Activated B cell treated with CpG ODN at 0.5 μM for 24 hours (primary cell): ENCODE data around the gene LDLRAD4. TPM values are rescaled to one million over a fixed set of nuclear protein-coding genes. Genes with fewer than 3 reads are reported as not detected.

Experiments used
- ATAC-seq: fragments of 200-7000 bp; cut with Tn5 transposase; one replicate; pipeline ENCODE4 v1.10.0; 2021; ENCODE audit warnings: low read depth, mild to moderate bottlenecking, moderate library complexity
- CTCF ChIA-PET: fragments of 350-600 bp; sonication (Branson Sonifier 250); formaldehyde crosslinking; loops from one replicate; lab custom pipeline; 2021; ENCODE audit warnings: antibody characterized with exemption; lab: Charles Lee
- POLR2A ChIA-PET: fragments of 350-600 bp; sonication (Branson Sonifier 250); formaldehyde crosslinking; loops from one replicate; lab custom pipeline; 2021; ENCODE audit warnings: antibody characterized with exemption; lab: Charles Lee
- DNase-seq: peaks from one replicate; pipeline ENCODE4 v3.0.0; 2022
- H3K27ac Mint-ChIP-seq: one replicate; pipeline ENCODE4 v1.8.0; 2020; ENCODE audit warnings: mixed read lengths
- H3K27me3 Mint-ChIP-seq: one replicate; pipeline ENCODE4 v1.8.0; 2021; ENCODE audit warnings: mixed read lengths
- H3K36me3 Mint-ChIP-seq: one replicate; pipeline ENCODE4 v1.8.0; 2021; ENCODE audit warnings: low read depth, mixed read lengths
- H3K4me1 Mint-ChIP-seq: one replicate; pipeline ENCODE4 v1.8.0; 2021; ENCODE audit warnings: mixed read lengths
- H3K4me3 Mint-ChIP-seq: one replicate; pipeline ENCODE4 v1.8.0; 2020; ENCODE audit warnings: mild to moderate bottlenecking, mixed read lengths
- H3K9me3 Mint-ChIP-seq: one replicate; pipeline ENCODE4 v1.8.0; 2020; ENCODE audit warnings: mixed read lengths
- intact Hi-C: fragments of 100-400 bp; cut with micrococcal nuclease; formaldehyde crosslinking; loops from one replicate; pipeline ENCODE4 v1.15.1; 2024
- total RNA-seq: library from RNA; stranded (reverse); gene quantifications from 2 replicates; pipeline ENCODE4 v1.2.3, GENCODE V29; 2022
- TF ChIP-seq, protein P1 (sequence below): fragments of 200-600 bp; IDR thresholded peaks from one replicate; pipeline ENCODE4 v1.8.0; 2022; ENCODE audit warnings: antibody characterized with exemption, mild to moderate bottlenecking

The LDLRAD4 gene
- total RNA-seq, 1 donor from 2014 or later, result 66.9 TPM

DNA sequence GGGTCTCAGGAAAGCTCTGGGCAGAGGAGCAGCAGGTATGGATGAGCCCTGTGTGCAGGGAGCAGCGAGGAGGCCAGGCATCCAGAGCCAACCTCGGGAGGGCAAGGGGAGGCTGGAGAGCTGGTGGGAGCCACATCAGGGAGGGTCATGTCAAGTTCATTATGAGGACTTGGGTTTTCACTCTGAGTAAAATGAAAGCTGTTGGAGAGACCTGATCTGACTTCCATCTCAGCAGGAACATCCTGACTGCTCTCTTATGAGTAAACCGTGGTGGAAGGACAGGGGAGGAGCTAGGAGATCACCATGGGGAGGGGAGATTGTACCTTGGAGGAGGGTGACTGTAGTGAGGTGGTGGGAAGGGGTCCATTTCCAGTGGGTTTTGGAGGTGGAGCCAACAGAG lies 209.8 kb downstream of the LDLRAD4 start:
- Mint-ChIP-seq H3K27me3 (peaks cover 3% of the 10 kb centered on the region), H3K4me1 (no peaks in the 10 kb centered on the region), H3K4me3 (no peak overlapping the region), H3K27ac (no peak overlapping the region), H3K9me3 (no peaks in the 10 kb centered on the region), H3K36me3 (no peaks in the 10 kb centered on the region)
- intact Hi-C loops, result no loop called here
- DNase-seq (no peak), ATAC-seq (no peak)
- ChIA-PET CTCF (no interaction called here), POLR2A (no interaction called here)
- TF ChIP-seq, protein P1, sequence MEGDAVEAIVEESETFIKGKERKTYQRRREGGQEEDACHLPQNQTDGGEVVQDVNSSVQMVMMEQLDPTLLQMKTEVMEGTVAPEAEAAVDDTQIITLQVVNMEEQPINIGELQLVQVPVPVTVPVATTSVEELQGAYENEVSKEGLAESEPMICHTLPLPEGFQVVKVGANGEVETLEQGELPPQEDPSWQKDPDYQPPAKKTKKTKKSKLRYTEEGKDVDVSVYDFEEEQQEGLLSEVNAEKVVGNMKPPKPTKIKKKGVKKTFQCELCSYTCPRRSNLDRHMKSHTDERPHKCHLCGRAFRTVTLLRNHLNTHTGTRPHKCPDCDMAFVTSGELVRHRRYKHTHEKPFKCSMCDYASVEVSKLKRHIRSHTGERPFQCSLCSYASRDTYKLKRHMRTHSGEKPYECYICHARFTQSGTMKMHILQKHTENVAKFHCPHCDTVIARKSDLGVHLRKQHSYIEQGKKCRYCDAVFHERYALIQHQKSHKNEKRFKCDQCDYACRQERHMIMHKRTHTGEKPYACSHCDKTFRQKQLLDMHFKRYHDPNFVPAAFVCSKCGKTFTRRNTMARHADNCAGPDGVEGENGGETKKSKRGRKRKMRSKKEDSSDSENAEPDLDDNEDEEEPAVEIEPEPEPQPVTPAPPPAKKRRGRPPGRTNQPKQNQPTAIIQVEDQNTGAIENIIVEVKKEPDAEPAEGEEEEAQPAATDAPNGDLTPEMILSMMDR, result no peak

DNA sequence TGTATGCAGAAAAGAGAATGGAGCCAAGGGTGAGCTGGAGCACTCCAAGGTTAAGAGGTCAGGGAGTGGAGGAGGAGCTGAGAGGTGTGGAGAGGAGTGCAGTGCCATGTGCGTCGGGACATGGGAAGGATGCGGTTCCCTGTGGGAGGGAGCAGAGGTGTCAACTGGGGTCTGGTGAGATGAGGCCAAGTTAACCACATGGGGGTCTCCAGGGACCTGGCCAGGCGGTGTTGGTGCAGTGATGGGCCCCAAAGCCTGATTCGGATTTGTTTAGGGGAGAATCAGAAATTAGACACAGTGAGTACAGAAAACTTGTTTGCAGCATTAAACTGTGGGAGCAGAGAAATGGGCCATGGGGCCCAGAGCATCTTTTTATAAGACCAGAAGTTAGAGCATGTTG lies 210.5 kb downstream of the LDLRAD4 start:
- intact Hi-C loops, result no loop called here
- no peak overlapping the region for H3K27ac Mint-ChIP-seq
- TF ChIP-seq, protein P1, result no peak
- peaks cover 3% of the 10 kb centered on the region for H3K27me3 Mint-ChIP-seq
- no peak overlapping the region for H3K4me3 Mint-ChIP-seq
- H3K36me3 Mint-ChIP-seq, result no peaks in the 10 kb centered on the region
- ATAC-seq, result no peak
- H3K9me3 Mint-ChIP-seq, result no peaks in the 10 kb centered on the region
- CTCF ChIA-PET, result no interaction called here
- no peaks in the 10 kb centered on the region for H3K4me1 Mint-ChIP-seq
- no peak for DNase-seq
- POLR2A ChIA-PET, result no interaction called here

DNA sequence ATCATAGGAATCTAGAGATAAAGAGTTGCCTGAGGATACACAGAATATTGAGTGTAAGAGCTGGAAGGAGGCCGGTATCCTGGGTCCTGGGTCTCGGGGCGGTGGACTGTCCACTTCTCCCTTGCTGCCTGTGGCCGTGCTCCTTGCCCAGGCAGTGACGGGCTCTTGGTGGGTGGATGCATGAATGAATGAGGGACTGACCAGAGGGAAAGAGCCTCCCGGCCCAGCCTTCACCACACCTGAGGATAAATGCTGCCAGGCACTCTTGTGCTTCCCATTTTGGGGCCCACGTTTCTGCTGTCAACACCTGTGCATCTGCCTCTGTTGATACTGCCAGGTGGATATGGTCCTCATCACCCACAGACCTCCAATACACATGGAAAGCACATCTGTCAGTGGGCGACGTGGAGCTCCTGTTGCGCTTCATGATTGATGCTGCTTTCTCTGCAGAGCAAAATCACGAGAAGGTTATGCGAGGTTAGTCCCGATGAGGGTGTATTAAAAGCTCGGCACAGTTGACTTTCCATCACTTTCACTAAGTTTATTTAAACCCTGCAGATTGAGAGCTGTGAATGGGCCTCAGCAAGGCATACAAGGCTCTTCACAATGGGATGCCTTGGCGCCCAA lies 211.4 kb downstream of the LDLRAD4 start:
- ChIA-PET POLR2A (no interaction called here), CTCF (interaction anchor here (0.6 kb wide), 1 partner anchor 103 kb away, joined by 3 read pairs; no protein-coding TSS in a partner anchor)
- Mint-ChIP-seq H3K27ac (no peak overlapping the region), H3K36me3 (no peaks in the 10 kb centered on the region), H3K9me3 (no peaks in the 10 kb centered on the region), H3K4me3 (no peak overlapping the region), H3K4me1 (no peaks in the 10 kb centered on the region), H3K27me3 (peaks cover 3% of the 10 kb centered on the region)
- intact Hi-C loops, result no loop called here
- no peak for DNase-seq
- no peak for ATAC-seq
- TF ChIP-seq, protein P1, result no peak

DNA sequence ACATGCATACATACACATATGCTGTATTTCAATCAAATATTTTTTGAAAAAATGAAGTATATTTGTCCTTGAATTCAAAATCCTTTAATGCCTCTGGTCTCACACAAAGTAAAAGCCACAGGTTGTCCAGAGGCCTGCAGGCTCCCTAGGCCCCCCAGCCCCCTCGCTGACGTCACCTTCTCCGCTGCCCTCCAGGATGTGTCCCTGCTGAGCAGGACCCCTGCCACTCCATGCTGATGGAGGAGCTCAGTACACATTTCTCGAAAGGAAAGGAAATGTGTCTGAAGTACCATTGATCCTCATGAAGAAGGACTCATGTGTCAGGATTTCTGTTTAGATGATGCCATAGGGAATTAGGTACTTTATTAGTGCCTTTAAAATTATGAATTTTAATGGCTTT lies 212.1 kb downstream of the LDLRAD4 start:
- H3K27me3 Mint-ChIP-seq, result peaks cover 3% of the 10 kb centered on the region
- H3K27ac Mint-ChIP-seq, result no peak overlapping the region
- H3K4me1 Mint-ChIP-seq, result no peaks in the 10 kb centered on the region
- no peaks in the 10 kb centered on the region for H3K36me3 Mint-ChIP-seq
- ATAC-seq (no peak), DNase-seq (no peak)
- CTCF ChIA-PET, result interaction anchor here (0.6 kb wide), 1 partner anchor 102 kb away, joined by 3 read pairs; no protein-coding TSS in a partner anchor
- intact Hi-C loops, result no loop called here
- H3K4me3 Mint-ChIP-seq, result no peak overlapping the region
- no peaks in the 10 kb centered on the region for H3K9me3 Mint-ChIP-seq
- POLR2A ChIA-PET, result no interaction called here
- TF ChIP-seq, protein P1, result no peak

DNA sequence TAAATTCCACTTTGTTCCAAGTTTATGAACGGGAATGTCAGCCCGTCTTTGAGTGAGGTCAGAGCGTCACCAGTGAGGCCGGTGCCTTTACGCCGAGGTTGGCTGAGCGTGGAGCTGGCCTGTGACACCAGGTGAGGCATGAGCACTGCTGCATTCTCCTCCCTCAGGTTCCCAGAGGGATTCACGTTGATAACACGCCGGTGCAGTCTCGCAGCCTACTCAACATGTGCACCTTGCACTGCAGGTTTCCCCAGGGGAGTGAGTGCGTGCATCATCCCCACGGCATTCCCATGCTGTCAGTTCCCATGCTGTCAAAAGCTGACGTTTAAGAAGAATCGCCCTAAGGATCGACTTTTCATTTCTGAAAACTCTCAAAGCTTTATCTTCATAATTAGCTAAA lies 213.3 kb downstream of the LDLRAD4 start:
- ChIA-PET POLR2A (no interaction called here), CTCF (no interaction called here)

More for the DNA sequence above, 213.3 kb downstream of the LDLRAD4 start:
- no peak for DNase-seq
- Mint-ChIP-seq H3K9me3 (no peaks in the 10 kb centered on the region), H3K36me3 (no peaks in the 10 kb centered on the region), H3K27me3 (peaks cover 3% of the 10 kb centered on the region), H3K4me3 (no peak overlapping the region), H3K27ac (no peak overlapping the region), H3K4me1 (no peaks in the 10 kb centered on the region)
- ATAC-seq, result no peak
- TF ChIP-seq, protein P1, result no peak
- intact Hi-C loops, result no loop called here
